HepG2 (cell line): Measurements from ENCODE around the gene COASY. TPM values are rescaled to one million over a fixed set of nuclear protein-coding genes. Genes with fewer than 3 reads are reported as not detected.
A peak's percentile ranks its signal among the peaks of the same experiment; 100 is the strongest.

ENCODE experiments used
- FOSL2 ChIP-seq: sonication (generic); formaldehyde crosslinking; IDR thresholded peaks from 2 replicates; pipeline ENCODE4 v1.4.0; 2020; ENCODE audit warnings: missing genetic modification reagents
- NFE2 ChIP-seq: sonication (generic); formaldehyde crosslinking; IDR thresholded peaks from 2 replicates; pipeline ENCODE4 v1.4.0; 2020; ENCODE audit warnings: missing genetic modification reagents
- RBAK ChIP-seq: sonication (generic); formaldehyde crosslinking; IDR thresholded peaks from 2 replicates; pipeline ENCODE4 v1.5.1; 2020; ENCODE audit warnings: mild to moderate bottlenecking, missing genetic modification reagents
- ZNF20 ChIP-seq: sonication (generic); formaldehyde crosslinking; IDR thresholded peaks from 2 replicates; pipeline ENCODE4 v1.4.0; 2020; ENCODE audit warnings: mild to moderate bottlenecking, moderate library complexity, missing genetic modification reagents
- ZNF331 ChIP-seq: sonication (generic); formaldehyde crosslinking; IDR thresholded peaks from 2 replicates; pipeline ENCODE4 v1.4.0; 2020; ENCODE audit warnings: missing genetic modification reagents
- ZNF382 ChIP-seq: sonication (generic); formaldehyde crosslinking; IDR thresholded peaks from 2 replicates; pipeline ENCODE4 v1.5.0; 2020; ENCODE audit warnings: missing genetic modification reagents, mild to moderate bottlenecking, borderline replicate concordance
- ZNF772 ChIP-seq: sonication (generic); formaldehyde crosslinking; IDR thresholded peaks from 2 replicates; pipeline ENCODE4 v1.5.0; 2020; ENCODE audit warnings: mild to moderate bottlenecking, missing genetic modification reagents
- ZNF775 ChIP-seq: sonication (generic); formaldehyde crosslinking; IDR thresholded peaks from 2 replicates; pipeline ENCODE4 v1.4.0; 2020; ENCODE audit warnings: missing genetic modification reagents, mild to moderate bottlenecking, moderate library complexity, borderline replicate concordance
- ZSCAN9 ChIP-seq: IDR thresholded peaks from 2 replicates; pipeline ENCODE4 v1.6.1; 2016; ENCODE audit warnings: borderline replicate concordance
- polyA plus RNA-seq, 8 experiments: library from polyadenylated mRNA; depleted of rRNA in 3 of 8; stranded (reverse) in 7 of 8; unstranded in 1 of 8; fragments of >200 nt; fragmentation: Illumina TruSeq in 4 of 8; extraction: Trizol in 4 of 8; gene quantifications; 2 replicates each; pipeline versions ENCODE4 v1.2.1 to v1.2.3, GENCODE V29; 2011 to 2016; ENCODE audit warnings: low read depth in 4 of 8, missing spikeins in 1 of 8, mixed read lengths in 1 of 8; ENCODE audit not compliant: insufficient read depth in 1 of 8
- total RNA-seq, 5 experiments: library from RNA; depleted of rRNA; stranded (reverse); fragments of >200 nt; fragmentation: Illumina TruSeq; extraction: Trizol; gene quantifications; 2 replicates each; pipeline ENCODE4 v1.2.3, GENCODE V29; 2016; ENCODE audit warnings: low read depth in 1 of 5
- TF ChIP-seq, protein P1 (sequence below): sonication (generic); formaldehyde crosslinking; IDR thresholded peaks from 2 replicates; pipeline ENCODE4 v1.5.1; 2020; ENCODE audit warnings: missing genetic modification reagents, mild to moderate bottlenecking, borderline replicate concordance
- TF ChIP-seq, protein P2 (sequence below): sonication (generic); formaldehyde crosslinking; IDR thresholded peaks from 2 replicates; pipeline ENCODE4 v1.4.0; 2020; ENCODE audit warnings: mild to moderate bottlenecking, missing genetic modification reagents
- TF ChIP-seq, protein P3 (sequence below): sonication (generic); formaldehyde crosslinking; IDR thresholded peaks from 2 replicates; pipeline ENCODE4 v1.5.0; 2020; ENCODE audit warnings: missing genetic modification reagents
- TF ChIP-seq, protein P4 (sequence below): sonication (generic); formaldehyde crosslinking; IDR thresholded peaks from 2 replicates; pipeline ENCODE4 v1.4.0; 2020; ENCODE audit warnings: mild to moderate bottlenecking, missing genetic modification reagents
- TF ChIP-seq, protein P5 (sequence below): sonication (generic); formaldehyde crosslinking; IDR thresholded peaks from 2 replicates; pipeline ENCODE4 v1.5.0; 2020; ENCODE audit warnings: mild to moderate bottlenecking, missing genetic modification reagents
- TF ChIP-seq, protein P6 (sequence below): sonication (generic); formaldehyde crosslinking; IDR thresholded peaks from 2 replicates; pipeline ENCODE4 v1.4.0; 2020; ENCODE audit warnings: missing genetic modification reagents

The COASY gene
- total and polyA plus RNA-seq, 2 of the 13 experiments (the other 11 are each of a cell fraction or from before 2014, with no cell fraction given) = 90.7 to 125 TPM

DNA sequence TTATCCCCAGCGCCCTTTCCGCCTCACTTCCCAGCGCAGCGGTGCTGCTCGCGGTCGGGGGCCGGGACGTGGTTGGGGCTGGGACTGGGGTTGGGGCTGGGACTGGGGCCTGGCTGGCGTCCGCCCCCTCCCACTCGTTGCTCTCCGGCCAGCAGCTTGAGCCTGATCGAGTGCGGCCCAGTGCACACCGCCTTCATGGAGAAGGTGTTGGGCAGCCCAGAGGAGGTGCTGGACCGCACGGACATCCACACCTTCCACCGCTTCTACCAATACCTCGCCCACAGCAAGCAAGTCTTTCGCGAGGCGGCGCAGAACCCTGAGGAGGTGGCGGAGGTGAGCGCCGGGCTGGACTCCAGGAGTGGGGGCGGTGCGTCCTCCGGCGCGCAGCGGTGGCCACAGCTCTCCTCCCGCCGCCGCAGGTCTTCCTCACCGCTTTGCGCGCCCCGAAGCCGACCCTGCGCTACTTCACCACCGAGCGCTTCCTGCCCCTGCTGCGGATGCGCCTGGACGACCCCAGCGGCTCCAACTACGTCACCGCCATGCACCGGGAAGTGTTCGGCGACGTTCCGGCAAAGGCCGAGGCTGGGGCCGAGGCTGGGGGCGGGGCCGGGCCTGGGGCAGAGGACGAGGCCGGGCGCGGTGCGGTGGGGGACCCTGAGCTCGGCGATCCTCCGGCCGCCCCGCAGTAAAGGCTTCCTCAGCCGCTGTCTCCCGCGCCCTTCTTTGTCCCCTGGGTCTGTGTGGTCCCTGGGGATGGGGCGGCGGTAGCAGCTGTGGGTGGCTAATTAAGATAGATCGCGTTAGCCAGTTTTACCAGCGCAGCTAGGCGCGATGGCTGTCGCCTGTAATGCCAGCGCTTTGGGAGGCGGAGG, 7.5 kb upstream of the COASY start (continued):
- TF ChIP-seq, protein P1, sequence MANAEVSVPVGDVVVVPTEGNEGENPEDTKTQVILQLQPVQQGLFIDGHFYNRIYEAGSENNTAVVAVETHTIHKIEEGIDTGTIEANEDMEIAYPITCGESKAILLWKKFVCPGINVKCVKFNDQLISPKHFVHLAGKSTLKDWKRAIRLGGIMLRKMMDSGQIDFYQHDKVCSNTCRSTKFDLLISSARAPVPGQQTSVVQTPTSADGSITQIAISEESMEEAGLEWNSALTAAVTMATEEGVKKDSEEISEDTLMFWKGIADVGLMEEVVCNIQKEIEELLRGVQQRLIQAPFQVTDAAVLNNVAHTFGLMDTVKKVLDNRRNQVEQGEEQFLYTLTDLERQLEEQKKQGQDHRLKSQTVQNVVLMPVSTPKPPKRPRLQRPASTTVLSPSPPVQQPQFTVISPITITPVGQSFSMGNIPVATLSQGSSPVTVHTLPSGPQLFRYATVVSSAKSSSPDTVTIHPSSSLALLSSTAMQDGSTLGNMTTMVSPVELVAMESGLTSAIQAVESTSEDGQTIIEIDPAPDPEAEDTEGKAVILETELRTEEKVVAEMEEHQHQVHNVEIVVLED (CRISPR knock-in tag) = peak; percentile 87
- TF ChIP-seq ZNF772 (CRISPR knock-in tag) (peak; percentile 87), ZNF382 (CRISPR knock-in tag) (no peak), ZNF20 (CRISPR knock-in tag) (no peak), ZSCAN9 (CRISPR knock-in tag) (peak; percentile 83), ZNF331 (peak; percentile 88; the same call in 1 of the 2 replicates), FOSL2 (CRISPR knock-in tag) (peak; percentile 62), RBAK (CRISPR knock-in tag) (no peak; the same call in 1 of the 2 replicates), ZNF775 (CRISPR knock-in tag) (peak; percentile 31; the same call in 1 of the 2 replicates), NFE2 (CRISPR knock-in tag) (no peak)
- TF ChIP-seq, protein P2, sequence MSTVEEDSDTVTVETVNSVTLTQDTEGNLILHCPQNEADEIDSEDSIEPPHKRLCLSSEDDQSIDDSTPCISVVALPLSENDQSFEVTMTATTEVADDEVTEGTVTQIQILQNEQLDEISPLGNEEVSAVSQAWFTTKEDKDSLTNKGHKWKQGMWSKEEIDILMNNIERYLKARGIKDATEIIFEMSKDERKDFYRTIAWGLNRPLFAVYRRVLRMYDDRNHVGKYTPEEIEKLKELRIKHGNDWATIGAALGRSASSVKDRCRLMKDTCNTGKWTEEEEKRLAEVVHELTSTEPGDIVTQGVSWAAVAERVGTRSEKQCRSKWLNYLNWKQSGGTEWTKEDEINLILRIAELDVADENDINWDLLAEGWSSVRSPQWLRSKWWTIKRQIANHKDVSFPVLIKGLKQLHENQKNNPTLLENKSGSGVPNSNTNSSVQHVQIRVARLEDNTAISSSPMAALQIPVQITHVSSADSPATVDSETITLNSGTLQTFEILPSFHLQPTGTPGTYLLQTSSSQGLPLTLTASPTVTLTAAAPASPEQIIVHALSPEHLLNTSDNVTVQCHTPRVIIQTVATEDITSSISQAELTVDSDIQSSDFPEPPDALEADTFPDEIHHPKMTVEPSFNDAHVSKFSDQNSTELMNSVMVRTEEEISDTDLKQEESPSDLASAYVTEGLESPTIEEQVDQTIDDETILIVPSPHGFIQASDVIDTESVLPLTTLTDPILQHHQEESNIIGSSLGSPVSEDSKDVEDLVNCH (CRISPR knock-in tag) = no peak
- TF ChIP-seq, protein P3, sequence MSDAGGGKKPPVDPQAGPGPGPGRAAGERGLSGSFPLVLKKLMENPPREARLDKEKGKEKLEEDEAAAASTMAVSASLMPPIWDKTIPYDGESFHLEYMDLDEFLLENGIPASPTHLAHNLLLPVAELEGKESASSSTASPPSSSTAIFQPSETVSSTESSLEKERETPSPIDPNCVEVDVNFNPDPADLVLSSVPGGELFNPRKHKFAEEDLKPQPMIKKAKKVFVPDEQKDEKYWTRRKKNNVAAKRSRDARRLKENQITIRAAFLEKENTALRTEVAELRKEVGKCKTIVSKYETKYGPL (CRISPR knock-in tag) = 0 out of 2 replicates have a peak, but pooled peaks have one; percentile 57
- TF ChIP-seq, protein P4, sequence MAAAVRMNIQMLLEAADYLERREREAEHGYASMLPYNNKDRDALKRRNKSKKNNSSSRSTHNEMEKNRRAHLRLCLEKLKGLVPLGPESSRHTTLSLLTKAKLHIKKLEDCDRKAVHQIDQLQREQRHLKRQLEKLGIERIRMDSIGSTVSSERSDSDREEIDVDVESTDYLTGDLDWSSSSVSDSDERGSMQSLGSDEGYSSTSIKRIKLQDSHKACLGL (CRISPR knock-in tag) = peak; percentile 90
- TF ChIP-seq, protein P5, sequence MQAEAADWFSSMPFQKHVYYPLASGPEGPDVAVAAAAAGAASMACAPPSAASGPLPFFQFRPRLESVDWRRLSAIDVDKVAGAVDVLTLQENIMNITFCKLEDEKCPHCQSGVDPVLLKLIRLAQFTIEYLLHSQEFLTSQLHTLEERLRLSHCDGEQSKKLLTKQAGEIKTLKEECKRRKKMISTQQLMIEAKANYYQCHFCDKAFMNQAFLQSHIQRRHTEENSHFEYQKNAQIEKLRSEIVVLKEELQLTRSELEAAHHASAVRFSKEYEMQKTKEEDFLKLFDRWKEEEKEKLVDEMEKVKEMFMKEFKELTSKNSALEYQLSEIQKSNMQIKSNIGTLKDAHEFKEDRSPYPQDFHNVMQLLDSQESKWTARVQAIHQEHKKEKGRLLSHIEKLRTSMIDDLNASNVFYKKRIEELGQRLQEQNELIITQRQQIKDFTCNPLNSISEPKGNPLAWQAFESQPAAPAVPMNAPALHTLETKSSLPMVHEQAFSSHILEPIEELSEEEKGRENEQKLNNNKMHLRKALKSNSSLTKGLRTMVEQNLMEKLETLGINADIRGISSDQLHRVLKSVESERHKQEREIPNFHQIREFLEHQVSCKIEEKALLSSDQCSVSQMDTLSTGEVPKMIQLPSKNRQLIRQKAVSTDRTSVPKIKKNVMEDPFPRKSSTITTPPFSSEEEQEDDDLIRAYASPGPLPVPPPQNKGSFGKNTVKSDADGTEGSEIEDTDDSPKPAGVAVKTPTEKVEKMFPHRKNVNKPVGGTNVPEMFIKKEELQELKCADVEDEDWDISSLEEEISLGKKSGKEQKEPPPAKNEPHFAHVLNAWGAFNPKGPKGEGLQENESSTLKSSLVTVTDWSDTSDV (CRISPR knock-in tag) = no peak; the same call in 1 of the 2 replicates
- TF ChIP-seq, protein P6, sequence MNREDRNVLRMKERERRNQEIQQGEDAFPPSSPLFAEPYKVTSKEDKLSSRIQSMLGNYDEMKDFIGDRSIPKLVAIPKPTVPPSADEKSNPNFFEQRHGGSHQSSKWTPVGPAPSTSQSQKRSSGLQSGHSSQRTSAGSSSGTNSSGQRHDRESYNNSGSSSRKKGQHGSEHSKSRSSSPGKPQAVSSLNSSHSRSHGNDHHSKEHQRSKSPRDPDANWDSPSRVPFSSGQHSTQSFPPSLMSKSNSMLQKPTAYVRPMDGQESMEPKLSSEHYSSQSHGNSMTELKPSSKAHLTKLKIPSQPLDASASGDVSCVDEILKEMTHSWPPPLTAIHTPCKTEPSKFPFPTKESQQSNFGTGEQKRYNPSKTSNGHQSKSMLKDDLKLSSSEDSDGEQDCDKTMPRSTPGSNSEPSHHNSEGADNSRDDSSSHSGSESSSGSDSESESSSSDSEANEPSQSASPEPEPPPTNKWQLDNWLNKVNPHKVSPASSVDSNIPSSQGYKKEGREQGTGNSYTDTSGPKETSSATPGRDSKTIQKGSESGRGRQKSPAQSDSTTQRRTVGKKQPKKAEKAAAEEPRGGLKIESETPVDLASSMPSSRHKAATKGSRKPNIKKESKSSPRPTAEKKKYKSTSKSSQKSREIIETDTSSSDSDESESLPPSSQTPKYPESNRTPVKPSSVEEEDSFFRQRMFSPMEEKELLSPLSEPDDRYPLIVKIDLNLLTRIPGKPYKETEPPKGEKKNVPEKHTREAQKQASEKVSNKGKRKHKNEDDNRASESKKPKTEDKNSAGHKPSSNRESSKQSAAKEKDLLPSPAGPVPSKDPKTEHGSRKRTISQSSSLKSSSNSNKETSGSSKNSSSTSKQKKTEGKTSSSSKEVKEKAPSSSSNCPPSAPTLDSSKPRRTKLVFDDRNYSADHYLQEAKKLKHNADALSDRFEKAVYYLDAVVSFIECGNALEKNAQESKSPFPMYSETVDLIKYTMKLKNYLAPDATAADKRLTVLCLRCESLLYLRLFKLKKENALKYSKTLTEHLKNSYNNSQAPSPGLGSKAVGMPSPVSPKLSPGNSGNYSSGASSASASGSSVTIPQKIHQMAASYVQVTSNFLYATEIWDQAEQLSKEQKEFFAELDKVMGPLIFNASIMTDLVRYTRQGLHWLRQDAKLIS (CRISPR knock-in tag) = 0 out of 2 replicates have a peak, but pooled peaks have one; percentile 73
